ENCODE results near the gene RAF1.
"Not testable (repeated sequence)": the region's sequence is repeated elsewhere in the genome, so short reads cannot be mapped to it uniquely, and the experiment has no call there.

RAF1 gene

GRCh38 chr3:12643010-12643380, 20.9 kb downstream of the RAF1 start:
- DNase-seq (ENCODE audit: low read depth in 2 of 2), result no peak

- not testable (repeated sequence) for DNase-seq (ENCODE audit: low read depth in 2 of 2)
Observed at GRCh38 chr3:12640853-12641252, 23.1 kb downstream of the RAF1 start.

GRCh38 chr3:12638105-12638504, 25.8 kb downstream of the RAF1 start:
- DNase-seq (ENCODE audit: low read depth in 2 of 2), result no peak

- DNase-seq (ENCODE audit: low read depth in 2 of 2), result no peak
Observed at GRCh38 chr3:12633108-12633507, 30.8 kb downstream of the RAF1 start.

- DNase-seq (ENCODE audit: low read depth in 2 of 2), result no peak
Observed at GRCh38 chr3:12632523-12632922, 31.4 kb downstream of the RAF1 start.

GRCh38 chr3:12630843-12631242, 33.1 kb downstream of the RAF1 start:
- DNase-seq (ENCODE audit: low read depth in 2 of 2), result not testable (repeated sequence)

GRCh38 chr3:12630292-12630691, 33.6 kb downstream of the RAF1 start:
- DNase-seq (ENCODE audit: low read depth in 2 of 2), result no peak

- DNase-seq (ENCODE audit: low read depth in 2 of 2), result no peak
Observed at GRCh38 chr3:12629560-12629959, 34.4 kb downstream of the RAF1 start.

GRCh38 chr3:12628813-12629212, 35.1 kb downstream of the RAF1 start:
- DNase-seq (ENCODE audit: low read depth in 2 of 2), result no peak

- DNase-seq (ENCODE audit: low read depth in 2 of 2), result no peak
Observed at GRCh38 chr3:12627370-12627769, 36.5 kb downstream of the RAF1 start.

- DNase-seq (ENCODE audit: low read depth in 2 of 2), result not testable (repeated sequence)
Observed at GRCh38 chr3:12624964-12625363, 39.0 kb downstream of the RAF1 start.

- no peak for DNase-seq (ENCODE audit: low read depth in 2 of 2)
Observed at GRCh38 chr3:12624056-12624455, 39.9 kb downstream of the RAF1 start.

- no peak for DNase-seq (ENCODE audit: low read depth in 2 of 2)
Observed at GRCh38 chr3:12622335-12622734, 41.6 kb downstream of the RAF1 start.

- no peak for DNase-seq (ENCODE audit: low read depth in 2 of 2)
Observed at GRCh38 chr3:12620729-12621128, 43.2 kb downstream of the RAF1 start.

GRCh38 chr3:12620305-12620704, 43.6 kb downstream of the RAF1 start:
- DNase-seq (ENCODE audit: low read depth in 2 of 2), result no peak

GRCh38 chr3:12618426-12618825, 45.5 kb downstream of the RAF1 start:
- no peak for DNase-seq (ENCODE audit: low read depth in 2 of 2)

GRCh38 chr3:12615266-12615665, 48.7 kb downstream of the RAF1 start:
- no peak for DNase-seq (ENCODE audit: low read depth in 2 of 2)

- no peak for DNase-seq (ENCODE audit: low read depth in 2 of 2)
Observed at GRCh38 chr3:12613250-12613649, 50.7 kb downstream of the RAF1 start.

- no peak for DNase-seq (ENCODE audit: low read depth in 2 of 2)
Observed at GRCh38 chr3:12612514-12613226, 51.2 kb downstream of the RAF1 start.

GRCh38 chr3:12611117-12611516, 52.8 kb downstream of the RAF1 start:
- DNase-seq (ENCODE audit: low read depth in 2 of 2), result no peak

- DNase-seq (ENCODE audit: low read depth in 2 of 2), result no peak
Observed at GRCh38 chr3:12608376-12608775, 55.5 kb downstream of the RAF1 start.

GRCh38 chr3:12603969-12604368, 59.9 kb downstream of the RAF1 start:
- no peak for DNase-seq (ENCODE audit: low read depth in 2 of 2)

- DNase-seq (ENCODE audit: low read depth in 2 of 2), result no peak
Observed at GRCh38 chr3:12601072-12601471, 62.8 kb downstream of the RAF1 start.

GRCh38 chr3:12598890-12599289, 65.0 kb downstream of the RAF1 start:
- DNase-seq (ENCODE audit: low read depth in 2 of 2), result no peak

Measured in activated CD4-positive, alpha-beta T cell treated with anti-CD3 and anti-CD28 coated beads for 24 hours (primary cell).